Left renal pelvis (tissue), 4 donors: ENCODE data around the gene SLC35A2. TPM values are rescaled to one million over a fixed set of nuclear protein-coding genes. Genes with fewer than 3 reads are reported as not detected.

Source experiments
- DNase-seq, 4 donors: peaks; one replicate each; pipeline ENCODE4 v3.0.0-alpha.2; 2013; ENCODE audit warnings: low read depth in 4 of 4, low spot score in 3 of 4
- polyA plus RNA-seq, 4 donors: library from polyadenylated mRNA; unstranded; fragments of 120-200 nt; gene quantifications; one replicate each; pipeline ENCODE4 v1.2.1, GENCODE V29; 2013; ENCODE audit not compliant: insufficient read length in 4 of 4

SLC35A2 gene
- polyA plus RNA-seq, 4 donors = 22.3 to 33.7 (median 30.2) TPM

DNA sequence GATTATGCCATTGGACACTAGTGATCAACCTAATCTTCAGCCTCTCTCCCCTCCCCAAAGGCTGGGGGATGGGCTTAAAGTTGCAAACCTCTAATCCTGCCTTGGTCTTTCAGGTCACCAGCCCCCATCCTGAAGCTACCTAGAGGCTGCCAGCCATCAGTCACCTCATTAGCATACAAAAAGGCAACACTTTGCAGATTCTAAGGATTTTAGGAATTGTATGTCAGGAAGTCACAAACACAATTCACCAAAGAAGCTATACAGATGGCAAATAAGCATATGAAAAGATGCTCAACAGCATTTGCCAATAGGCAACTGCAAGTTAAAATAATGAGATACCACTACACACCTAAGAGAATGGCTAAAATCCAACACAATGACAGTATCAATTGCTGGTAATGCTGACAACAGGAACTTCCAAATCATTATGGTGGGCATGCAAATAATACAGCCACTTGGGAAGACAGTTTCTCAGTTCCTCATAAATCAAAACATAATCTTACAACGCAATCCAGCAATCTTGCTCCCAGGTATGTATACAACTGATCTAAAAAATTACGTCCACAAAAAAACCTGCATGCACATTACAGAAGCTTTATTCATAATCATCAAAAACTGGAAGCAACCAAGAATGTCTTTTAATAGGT is 16.4 kb upstream of the SLC35A2 start:
- DNase-seq = no peak

DNA sequence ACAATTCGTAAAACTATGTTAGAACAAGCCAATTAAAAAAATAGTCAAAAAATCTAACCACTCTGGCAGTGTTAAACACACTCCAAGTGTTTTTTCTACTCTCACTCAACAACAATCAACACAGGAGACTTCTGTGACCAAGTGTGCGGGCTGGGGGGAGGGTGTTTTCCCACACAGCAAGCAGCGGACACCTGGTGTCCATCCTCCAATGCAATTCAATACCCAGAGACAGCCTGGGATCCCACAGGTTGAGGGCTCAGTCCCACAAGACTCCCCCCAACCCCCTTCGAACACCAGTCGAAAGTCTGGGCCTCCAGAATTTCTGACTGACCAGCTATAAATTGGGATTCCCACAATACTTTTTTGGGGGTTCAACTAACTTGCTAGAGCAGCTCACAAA is 15.7 kb upstream of the SLC35A2 start:
- DNase-seq = no peak

GRCh38 chrX:48924270-48924669 is 12.8 kb upstream of the SLC35A2 start:
- no peak for DNase-seq

DNA sequence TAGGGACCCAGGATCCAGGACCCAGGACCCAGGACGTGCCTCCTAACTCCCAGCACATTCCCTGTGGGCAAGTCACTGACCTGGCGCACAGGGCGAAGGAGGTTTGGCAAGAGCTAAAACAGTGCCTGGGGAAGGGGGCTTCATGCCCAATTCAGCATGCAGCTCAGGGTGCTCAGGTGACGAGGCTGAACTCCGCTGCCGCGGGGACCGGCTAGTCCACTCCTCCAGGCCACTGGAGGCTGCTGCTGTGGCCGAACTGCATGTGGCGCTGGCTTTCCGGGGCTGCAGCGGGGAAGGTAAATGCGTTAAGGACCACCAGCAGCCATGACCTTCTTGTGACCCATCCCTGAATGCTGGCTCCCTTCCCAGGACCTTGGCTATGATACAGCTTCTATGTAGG is 12.3 kb upstream of the SLC35A2 start:
- DNase-seq = no peak

GRCh38 chrX:48920718-48921104 is 9.3 kb upstream of the SLC35A2 start:
- no peak for DNase-seq

GRCh38 chrX:48919947-48920717 is 8.7 kb upstream of the SLC35A2 start:
- DNase-seq = no peak

DNA sequence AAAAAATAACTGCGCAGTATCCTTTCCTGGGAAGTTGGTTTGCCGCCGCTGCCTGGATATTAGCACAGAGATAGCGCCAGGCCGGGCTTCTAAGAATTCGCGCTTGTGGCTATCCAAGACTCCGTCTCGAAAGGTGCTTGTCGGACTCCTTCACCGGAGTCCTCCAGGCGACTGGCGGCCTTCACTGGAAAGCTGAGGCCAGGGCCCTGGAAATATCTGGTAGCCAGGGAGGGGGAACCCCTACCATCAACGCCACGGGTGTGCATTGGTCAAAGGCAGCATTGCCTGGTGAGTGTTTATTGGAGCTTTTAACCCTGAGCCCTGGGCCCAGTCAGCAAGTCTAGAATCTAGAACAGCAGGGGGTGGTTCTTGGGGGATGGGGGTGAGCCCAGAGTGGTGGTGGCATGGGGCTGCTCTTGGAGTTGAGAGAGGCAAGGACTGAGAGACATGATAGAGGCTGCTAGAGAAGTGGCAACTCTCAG is 8.0 kb upstream of the SLC35A2 start:
- DNase-seq = no peak

GRCh38 chrX:48918643-48919340 is 7.3 kb upstream of the SLC35A2 start, which contains the start of gene PIM2:
Gene PIM2 (minus strand): TSS chrX:48919024. CDS start chrX:48918834, 190 bp downstream.
- peak; percentile 58 to 75 (median 70) for DNase-seq

- DNase-seq = no peak
Measured at GRCh38 chrX:48918301-48918642, 6.8 kb upstream of the SLC35A2 start.

DNA sequence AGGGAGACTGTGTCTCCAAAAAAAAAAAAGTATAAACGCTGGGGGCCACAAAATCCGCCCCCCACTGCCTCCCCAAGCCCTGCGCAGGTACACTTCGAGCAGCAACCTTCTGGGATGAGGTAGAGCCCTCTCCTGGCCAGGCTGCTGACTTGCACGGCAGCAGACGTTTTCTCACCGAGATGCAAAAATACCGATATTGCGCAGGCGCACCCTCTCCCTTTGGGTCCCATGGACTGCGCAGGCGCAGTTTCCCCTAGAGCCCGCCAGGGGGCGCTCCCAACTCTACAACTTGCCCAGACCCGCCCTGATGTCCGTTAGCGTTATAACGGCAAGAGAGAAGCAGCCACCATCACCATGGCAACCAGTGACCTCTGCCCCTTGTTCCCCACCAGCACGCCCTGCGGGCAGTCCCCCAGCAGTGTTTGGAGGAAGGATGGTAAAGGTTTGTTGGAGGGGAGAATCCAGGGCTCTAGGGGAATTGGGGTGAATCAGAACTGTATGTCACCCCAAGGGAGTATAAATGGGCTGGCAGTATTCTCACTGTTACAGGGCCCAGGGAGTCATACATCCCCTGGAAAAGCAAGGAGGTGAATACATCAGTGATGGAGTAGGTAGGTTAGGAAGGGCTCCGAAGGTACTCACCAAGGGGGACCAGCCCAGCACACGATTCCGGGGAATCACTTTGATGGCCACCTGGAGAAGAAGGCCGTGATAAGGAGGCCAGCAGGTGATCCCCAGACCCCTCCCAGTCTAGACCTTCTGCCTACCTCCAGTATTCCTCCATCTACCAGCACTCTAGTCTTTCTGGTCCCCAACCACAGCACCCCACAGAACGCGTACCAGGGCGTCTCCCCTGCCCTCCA is 5.9 kb upstream of the SLC35A2 start:
- peak; percentile 70 to 80 (median 73) for DNase-seq

GRCh38 chrX:48914593-48915493 is 3.4 kb upstream of the SLC35A2 start:
- no peak for DNase-seq

GRCh38 chrX:48913605-48914366 is 2.3 kb upstream of the SLC35A2 start:
- no peak for DNase-seq

DNA sequence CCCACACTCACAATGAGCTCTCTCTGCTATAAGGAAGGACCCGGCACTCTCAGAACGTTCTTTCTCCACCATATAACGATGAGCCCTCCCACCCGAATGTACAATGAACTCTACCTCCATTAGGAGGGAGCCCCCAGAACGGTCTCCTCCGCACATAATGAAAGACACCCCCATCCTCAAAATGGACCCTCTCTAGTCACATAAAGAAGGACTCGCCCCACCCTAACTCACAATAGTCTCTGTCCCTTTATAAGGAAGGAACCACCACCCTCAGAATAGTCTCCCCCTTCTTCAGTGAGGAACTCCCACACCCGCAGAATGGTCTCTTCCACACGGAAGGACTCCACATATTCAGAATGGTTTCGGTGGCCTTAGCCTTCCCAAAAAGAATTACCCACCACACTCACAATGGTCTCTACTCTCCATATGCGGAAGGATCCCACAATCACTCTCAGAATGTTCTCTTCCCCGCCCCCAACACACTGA is 477 bp downstream of the SLC35A2 start:
- DNase-seq = no peak

GRCh38 chrX:48909703-48910294 is 1.6 kb downstream of the SLC35A2 start:
- DNase-seq = no peak

- no peak for DNase-seq
Measured at GRCh38 chrX:48908600-48908999, 2.8 kb downstream of the SLC35A2 start.

DNA sequence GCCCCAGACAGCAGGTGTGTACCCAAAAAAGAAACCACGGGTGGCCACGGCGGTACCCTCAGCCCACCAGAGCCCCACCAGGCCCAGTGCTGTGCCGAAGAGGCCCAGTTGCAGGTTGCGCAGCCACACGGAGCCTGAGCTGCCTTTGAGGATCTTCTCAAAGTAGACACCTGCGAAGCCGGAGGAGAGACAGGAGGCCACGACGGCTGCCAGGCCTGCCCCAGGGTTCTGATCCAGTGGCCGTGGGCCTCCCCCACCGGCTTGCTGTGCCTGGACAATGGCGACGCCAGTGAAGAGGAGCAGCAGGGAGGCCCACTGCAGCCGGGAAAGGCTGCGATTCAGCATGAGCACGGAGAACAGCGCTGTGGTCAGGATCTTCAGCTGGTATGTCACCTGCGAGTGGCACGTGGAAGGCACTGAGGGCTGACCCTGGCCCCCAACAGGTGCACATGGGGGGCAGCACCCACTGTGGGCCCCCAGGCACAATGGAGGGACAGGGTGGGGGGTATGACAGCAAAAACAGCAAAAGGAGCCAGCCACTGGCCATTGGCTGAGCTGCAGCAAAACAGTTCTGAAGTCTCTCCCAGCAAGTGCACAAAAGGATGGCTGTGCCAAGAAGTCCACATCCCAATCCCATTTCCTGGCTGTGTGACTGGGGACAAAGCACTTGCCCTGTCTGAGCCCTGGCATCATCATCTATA is 6.2 kb downstream of the SLC35A2 start:
- DNase-seq = no peak

DNA sequence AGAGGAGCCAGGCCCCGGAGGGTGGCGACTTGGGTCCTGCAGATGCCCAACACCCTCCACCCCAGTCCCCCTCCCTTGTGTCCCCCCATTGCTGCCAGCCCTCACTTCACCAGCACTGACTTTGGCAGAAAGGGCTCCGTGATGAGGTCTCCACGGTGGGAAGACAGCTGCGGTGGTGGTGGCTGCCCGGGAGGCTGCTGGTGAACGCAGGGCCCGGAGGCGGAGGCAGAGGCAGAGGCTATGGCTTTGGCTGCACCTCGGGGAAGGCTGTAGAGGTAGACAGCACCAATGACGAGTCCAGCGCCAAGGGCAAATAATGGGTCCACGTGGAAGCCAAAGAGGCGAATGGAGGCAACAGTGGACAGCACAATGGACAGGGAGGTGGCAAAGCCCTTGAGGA is 6.8 kb downstream of the SLC35A2 start:
- DNase-seq = no peak

DNA sequence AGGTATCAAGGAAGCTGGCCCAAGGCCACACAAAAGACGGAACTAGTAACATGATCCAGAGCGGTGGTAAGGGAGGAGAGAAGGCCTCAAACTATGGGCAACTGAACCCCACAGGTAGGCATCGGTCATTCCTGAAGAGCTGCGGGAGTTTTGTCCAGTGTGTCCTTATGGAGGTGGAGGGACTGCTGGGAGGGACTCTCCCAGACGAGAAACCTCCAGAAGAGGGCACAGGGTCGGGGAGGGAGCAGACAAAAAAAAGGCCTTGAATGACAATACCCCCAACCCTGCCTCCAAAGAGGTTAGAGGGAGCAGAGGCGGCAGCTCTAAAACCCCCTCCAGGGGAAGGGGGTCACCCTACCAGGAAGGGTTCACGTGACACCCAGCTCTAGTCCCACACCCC is 7.3 kb downstream of the SLC35A2 start:
- no peak for DNase-seq
